GM19467 (cell line): Measurements from ENCODE around the gene SHISA9.

ENCODE experiments used
- ATAC-seq: cut with Tn5 transposase; IDR thresholded peaks from one replicate; pipeline ENCODE4 v1.9.1; 2021; ENCODE audit warnings: mild to moderate bottlenecking, moderate library complexity; ENCODE audit not compliant: unreplicated experiment

SHISA9 gene

GRCh38 chr16:13063457-13063856 is 162.1 kb downstream of the SHISA9 start:
- no peak for ATAC-seq

DNA sequence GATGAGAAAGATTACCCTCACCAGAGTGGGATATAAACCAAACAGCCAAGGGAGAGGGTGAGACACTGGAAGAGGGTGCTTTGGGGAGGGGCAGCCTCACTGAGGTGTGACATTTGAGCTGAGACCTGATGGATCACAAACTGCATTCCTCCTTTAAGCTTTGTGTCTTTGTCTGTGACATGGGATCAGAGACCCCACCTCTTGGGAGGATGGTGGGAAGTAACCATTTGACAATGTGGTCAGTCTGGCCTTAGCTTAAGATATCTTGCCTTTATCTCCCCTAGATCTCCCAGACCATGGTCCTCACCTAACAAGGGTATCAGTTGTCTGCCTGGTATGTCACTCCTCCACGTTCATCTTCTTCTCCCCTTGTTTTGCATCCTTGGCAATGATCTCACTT is 163.4 kb downstream of the SHISA9 start:
- ATAC-seq, result no peak

DNA sequence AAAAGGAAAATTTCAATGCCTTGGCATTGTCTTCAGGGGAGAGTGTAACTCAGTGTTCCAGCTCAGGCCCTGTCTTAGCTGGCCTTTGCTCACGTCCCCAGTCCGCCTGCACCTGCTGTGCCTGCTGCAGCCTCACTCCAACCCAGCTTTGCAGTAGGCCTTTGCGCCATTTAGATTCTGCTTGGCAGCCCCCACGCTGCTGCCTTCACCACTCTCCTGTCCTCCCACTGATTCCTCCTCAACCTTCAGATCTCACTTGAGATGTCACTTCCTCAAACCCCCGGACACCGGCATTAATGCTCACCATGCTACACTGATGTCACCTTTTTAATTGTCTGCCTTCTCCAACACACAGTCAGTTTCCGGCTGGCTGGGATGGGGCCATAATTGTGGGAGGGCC is 166.2 kb downstream of the SHISA9 start:
- no peak for ATAC-seq

GRCh38 chr16:13068912-13069583 is 167.7 kb downstream of the SHISA9 start:
- no peak for ATAC-seq

DNA sequence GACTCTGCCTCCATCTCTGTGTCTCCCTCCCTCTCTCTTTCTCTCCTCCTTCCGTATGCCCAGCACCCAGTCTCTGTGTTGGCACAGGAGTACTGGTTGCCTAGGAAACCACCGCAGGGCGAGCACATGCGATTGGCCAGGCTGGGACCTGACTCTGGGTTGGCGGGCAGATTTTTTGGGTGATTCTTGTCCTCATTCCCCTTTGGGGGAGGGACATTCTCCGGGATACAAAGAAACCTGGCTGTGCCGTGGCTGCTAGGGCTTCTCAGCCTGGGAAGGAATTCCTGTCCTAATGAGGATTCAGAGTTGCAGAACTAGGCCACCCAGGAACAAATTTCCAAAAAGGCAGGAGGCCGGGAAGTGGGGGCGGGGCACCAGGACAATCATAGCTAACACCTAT is 168.9 kb downstream of the SHISA9 start:
- ATAC-seq, result no peak

DNA sequence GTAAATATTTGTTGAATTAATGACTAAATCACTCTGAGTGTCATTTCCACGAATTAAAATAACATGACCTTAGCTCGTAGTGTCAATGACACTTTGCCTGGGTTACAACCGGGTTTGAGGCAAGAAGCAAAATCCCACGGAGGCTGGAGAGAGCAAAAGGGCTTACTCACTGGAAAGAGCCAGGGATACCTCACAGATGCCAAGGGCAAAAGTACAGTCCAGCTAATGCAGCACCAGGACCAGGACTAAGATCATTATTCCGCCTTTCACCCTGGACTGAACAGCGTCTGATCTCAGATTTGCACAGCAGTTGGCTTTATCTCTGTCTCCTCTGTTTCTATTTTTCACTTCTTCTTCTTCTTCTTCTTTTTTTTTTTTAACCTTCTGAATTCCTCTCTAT is 175.5 kb downstream of the SHISA9 start:
- no peak for ATAC-seq

GRCh38 chr16:13077816-13078215 is 176.4 kb downstream of the SHISA9 start:
- no peak for ATAC-seq

DNA sequence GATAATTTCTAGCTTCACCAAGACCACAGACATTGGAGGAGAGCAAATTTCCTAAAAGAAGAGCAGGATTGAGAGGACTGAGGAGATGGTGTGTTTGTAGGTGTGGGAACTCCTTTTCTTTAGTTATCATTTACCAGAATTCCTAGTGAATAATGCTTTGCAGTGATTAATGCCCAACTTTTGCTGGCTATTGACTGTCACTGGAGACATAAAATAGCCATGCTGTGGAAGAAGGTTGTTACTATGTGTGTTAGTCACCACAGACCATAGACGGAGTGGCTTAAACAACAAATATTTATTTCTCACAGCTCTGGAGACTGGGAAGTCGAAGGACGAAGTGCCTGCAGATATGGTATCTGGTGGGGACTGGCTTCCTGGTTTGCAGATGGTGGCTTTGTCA is 179.1 kb downstream of the SHISA9 start:
- ATAC-seq, result no peak

- no peak for ATAC-seq
Measured at GRCh38 chr16:13081825-13082331, 180.5 kb downstream of the SHISA9 start.

DNA sequence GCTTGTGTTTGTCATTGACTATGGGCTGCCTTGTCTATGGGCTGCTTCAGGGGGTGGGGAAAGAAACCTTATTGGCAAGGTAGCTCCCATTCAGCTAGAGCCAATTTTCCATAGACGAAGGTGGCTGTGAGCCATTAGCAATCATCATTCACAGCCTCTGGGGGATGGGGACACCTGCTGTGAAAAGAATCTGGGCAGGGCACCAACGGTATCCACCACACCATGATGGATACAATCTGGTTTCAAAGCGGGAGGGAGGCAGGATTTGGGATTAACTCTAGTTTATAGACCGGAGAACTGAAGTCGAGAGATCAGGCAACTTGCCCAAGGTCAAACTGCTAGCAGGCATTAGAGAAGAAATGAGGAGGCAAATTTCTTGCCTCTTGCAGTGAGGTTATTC is 182.3 kb downstream of the SHISA9 start:
- ATAC-seq, result no peak

DNA sequence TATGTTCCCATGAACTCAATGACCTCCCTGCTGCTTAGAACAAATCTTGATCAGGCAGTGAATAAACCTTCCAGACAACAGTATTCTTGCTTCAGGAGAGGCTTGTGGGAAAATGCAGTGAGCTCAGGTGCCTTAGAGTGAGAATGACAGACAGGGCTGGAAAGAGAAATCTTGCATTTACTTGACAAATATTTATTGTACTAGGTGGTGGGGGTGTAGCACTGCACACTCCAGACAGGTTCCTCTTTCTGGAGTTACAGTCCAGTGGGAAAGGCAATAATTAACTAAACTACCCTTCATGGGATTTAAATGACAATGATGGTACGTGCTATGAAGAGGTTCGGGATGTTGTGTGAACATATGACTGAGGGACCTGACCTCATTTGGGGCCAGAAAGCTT is 182.9 kb downstream of the SHISA9 start:
- ATAC-seq, result no peak

- no peak for ATAC-seq
Measured at GRCh38 chr16:13093661-13094060, 192.3 kb downstream of the SHISA9 start.

DNA sequence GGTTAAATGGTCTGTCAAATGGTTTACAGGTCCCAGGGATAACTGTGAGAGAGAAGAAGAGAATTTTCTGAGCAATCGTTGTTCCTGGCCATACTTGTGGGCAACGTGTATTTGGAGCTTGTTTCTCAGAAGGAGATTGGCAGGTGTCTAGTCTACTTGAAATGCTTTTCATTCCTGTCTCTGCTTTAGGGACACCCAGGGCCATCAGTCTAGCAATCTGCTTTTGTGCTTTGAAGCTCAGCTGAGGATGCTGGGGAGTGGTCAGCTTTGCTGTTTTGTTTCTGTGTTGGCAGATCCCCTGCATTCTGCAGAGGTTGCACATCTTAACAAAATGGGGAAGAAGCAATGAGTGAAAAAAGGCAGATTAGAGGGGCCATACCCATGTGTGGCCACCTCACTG is 193.7 kb downstream of the SHISA9 start:
- no peak for ATAC-seq

GRCh38 chr16:13098536-13098935 is 197.1 kb downstream of the SHISA9 start:
- ATAC-seq, result no peak

GRCh38 chr16:13099822-13100221 is 198.4 kb downstream of the SHISA9 start:
- no peak for ATAC-seq

GRCh38 chr16:13100970-13101369 is 199.6 kb downstream of the SHISA9 start:
- no peak for ATAC-seq

- ATAC-seq, result no peak
Measured at GRCh38 chr16:13101828-13102227, 200.4 kb downstream of the SHISA9 start.

GRCh38 chr16:13102401-13102800 is 201.0 kb downstream of the SHISA9 start:
- ATAC-seq, result no peak

DNA sequence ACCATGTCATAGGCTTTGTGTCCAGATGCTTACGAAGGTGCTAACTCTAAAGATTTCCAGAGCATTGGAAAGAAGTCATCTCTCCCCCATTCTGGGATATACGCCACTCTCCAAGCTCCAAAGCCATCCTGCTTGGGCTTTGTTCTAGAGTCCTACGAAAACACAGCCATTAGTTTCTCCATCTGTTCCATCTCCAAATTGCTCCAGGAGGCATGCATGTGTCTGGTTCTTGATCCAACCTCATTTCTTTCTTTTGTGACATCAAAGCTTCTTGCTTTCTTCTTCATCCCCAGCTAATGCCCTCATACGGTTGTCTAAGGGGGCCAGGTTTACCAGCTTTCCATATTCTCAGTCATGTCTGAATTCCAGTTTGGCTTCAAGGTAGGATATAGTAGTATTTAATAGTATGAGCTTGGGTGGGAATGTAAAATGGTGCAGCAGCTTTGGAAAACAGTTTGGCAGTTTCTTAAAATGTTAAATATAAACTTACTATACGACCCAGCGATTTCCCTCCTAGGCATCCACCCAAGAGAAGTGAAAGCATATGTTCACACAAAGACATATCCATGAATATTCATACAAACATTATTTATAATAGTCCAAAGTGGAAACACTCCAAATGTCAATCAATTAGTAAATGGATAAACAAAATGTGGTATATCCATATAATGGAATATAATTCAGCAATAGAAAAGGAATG is 202.6 kb downstream of the SHISA9 start:
- ATAC-seq, result no peak

GRCh38 chr16:13104772-13105171 is 203.4 kb downstream of the SHISA9 start:
- ATAC-seq, result no peak

GRCh38 chr16:13105427-13105826 is 204.0 kb downstream of the SHISA9 start:
- no peak for ATAC-seq

GRCh38 chr16:13106464-13106863 is 205.1 kb downstream of the SHISA9 start:
- no peak for ATAC-seq

DNA sequence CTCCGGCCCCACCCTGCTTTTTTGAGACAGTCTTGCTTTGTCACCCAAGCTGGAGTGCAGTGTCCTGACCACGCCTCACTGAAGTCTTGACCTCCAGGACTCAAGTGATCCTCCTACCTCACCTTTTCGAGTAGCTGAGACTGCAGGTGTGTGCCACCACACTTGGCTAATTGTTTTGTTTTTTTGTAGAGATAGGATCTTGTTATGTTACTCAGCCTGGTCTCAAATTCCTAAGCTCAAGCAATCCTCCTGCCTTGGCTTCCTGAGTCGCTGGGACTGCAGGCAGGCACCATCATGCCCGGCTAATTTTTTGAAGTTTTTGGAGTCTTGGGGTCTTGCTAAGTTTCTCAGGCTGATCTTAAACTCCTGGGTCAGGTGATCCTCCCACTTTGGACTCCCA is 206.7 kb downstream of the SHISA9 start:
- ATAC-seq, result no peak
